HG02884 (cell line): ENCODE results near the gene LUZP2.

Experiments
- ATAC-seq: cut with Tn5 transposase; IDR thresholded peaks from one replicate; pipeline ENCODE4 v1.9.1; 2021; ENCODE audit warnings: mild to moderate bottlenecking, moderate library complexity; ENCODE audit not compliant: unreplicated experiment

Gene LUZP2

GRCh38 chr11:25065746-25066145 is 568.9 kb downstream of the LUZP2 start:
- no peak for ATAC-seq

- ATAC-seq, result no peak
Measured at GRCh38 chr11:25066706-25067105, 569.9 kb downstream of the LUZP2 start.

GRCh38 chr11:25068451-25068850 is 571.6 kb downstream of the LUZP2 start:
- no peak for ATAC-seq

- ATAC-seq, result no peak
Measured at GRCh38 chr11:25094085-25094802, 597.4 kb downstream of the LUZP2 start.

- no peak for ATAC-seq
Measured at GRCh38 chr11:25119416-25119815, 622.6 kb downstream of the LUZP2 start.
